Measurements from ENCODE around the gene SAP25.
A peak's percentile ranks its signal among the peaks of the same experiment; 100 is the strongest.

DNA sequence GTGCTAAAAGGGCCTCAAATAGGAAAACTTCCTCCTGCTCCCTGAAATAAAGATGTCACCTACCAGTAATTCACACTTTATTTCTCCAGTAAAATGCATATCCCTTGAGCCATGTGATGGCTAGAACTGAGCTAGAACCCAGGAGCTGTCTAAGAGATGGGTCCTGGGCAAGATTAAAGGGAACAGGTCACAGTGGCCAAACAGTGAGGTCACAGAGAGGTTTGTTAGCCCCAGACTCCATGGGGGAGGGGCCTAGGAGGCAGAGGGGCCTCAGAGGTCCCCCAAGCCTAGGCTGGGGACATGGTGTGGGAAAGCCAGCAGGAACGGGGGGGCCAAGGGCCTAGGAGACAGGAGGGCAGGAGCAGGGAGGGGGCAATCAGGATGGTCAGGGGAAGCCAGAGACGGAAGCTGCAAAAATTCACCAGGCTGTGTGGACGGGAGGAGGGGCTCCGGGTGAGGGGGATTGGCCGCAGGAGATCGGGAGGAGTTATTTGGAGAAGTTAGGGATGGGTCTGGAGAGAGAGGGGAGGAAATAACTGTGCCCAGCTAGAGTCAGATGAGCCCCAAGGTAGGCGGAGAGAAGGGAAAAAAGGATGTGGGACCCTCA lies 15.7 kb upstream of the SAP25 start:
- TF ChIP-seq POLR2AphosphoS5 (IDR thresholded peaks at IDR 0.05; ENCODE audit: insufficient read depth in 1 of 2, low read depth in 1 of 2) (peak in 1 of 2 donors; percentile 6), POLR2A (IDR thresholded peaks at IDR 0.05) (no peak)
- TF ChIP-seq, protein P1, sequence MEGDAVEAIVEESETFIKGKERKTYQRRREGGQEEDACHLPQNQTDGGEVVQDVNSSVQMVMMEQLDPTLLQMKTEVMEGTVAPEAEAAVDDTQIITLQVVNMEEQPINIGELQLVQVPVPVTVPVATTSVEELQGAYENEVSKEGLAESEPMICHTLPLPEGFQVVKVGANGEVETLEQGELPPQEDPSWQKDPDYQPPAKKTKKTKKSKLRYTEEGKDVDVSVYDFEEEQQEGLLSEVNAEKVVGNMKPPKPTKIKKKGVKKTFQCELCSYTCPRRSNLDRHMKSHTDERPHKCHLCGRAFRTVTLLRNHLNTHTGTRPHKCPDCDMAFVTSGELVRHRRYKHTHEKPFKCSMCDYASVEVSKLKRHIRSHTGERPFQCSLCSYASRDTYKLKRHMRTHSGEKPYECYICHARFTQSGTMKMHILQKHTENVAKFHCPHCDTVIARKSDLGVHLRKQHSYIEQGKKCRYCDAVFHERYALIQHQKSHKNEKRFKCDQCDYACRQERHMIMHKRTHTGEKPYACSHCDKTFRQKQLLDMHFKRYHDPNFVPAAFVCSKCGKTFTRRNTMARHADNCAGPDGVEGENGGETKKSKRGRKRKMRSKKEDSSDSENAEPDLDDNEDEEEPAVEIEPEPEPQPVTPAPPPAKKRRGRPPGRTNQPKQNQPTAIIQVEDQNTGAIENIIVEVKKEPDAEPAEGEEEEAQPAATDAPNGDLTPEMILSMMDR (IDR thresholded peaks at IDR 0.05) = no peak
